Stimulated activated CD4-positive, alpha-beta T cell treated with anti-CD3 and anti-CD28 coated beads, Interleukin-4, amount 100 ng/mL, for 1 hour (primary cell): ENCODE results near the gene TSPAN6.

Source experiments
- DNase-seq: peaks from one replicate; pipeline ENCODE4 v3.0.0-alpha.2; 2020

Gene TSPAN6

GRCh38 chrX:100647095-100647494 lies 10.5 kb upstream of the TSPAN6 start:
- DNase-seq: no peak

GRCh38 chrX:100645106-100645505 lies 8.5 kb upstream of the TSPAN6 start:
- no peak for DNase-seq

- DNase-seq: no peak
These were observed 7.6 kb upstream of the TSPAN6 start, which contains the start of gene SRPX2 for GRCh38 chrX:100643956-100644860. Gene SRPX2 (plus strand): TSS chrX:100644199. CDS start chrX:100646323, 2,124 bp downstream.

GRCh38 chrX:100643212-100643611 lies 6.6 kb upstream of the TSPAN6 start:
- no peak for DNase-seq

- DNase-seq: no peak
These were observed 5.7 kb upstream of the TSPAN6 start for GRCh38 chrX:100642290-100642689.

GRCh38 chrX:100635989-100636320 lies 651 bp downstream of the TSPAN6 start:
- no peak for DNase-seq

- DNase-seq: no peak
These were observed 1.6 kb downstream of the TSPAN6 start for GRCh38 chrX:100635040-100635439.

- no peak for DNase-seq
These were observed 10.6 kb downstream of the TSPAN6 start for GRCh38 chrX:100625985-100626491.

GRCh38 chrX:100623001-100623400 lies 13.6 kb downstream of the TSPAN6 start:
- no peak for DNase-seq

GRCh38 chrX:100615005-100615404 lies 21.6 kb downstream of the TSPAN6 start:
- DNase-seq: no peak

GRCh38 chrX:100611951-100612350 lies 24.7 kb downstream of the TSPAN6 start:
- DNase-seq: no peak

- DNase-seq: no peak
These were observed 27.0 kb downstream of the TSPAN6 start for GRCh38 chrX:100609591-100609990.

- DNase-seq: no peak
These were observed 29.9 kb downstream of the TSPAN6 start for GRCh38 chrX:100606753-100607152.

GRCh38 chrX:100600758-100601157 lies 35.8 kb downstream of the TSPAN6 start:
- DNase-seq: no peak

GRCh38 chrX:100600340-100600739 lies 36.3 kb downstream of the TSPAN6 start:
- DNase-seq: no peak

- DNase-seq: no peak
These were observed 37.1 kb downstream of the TSPAN6 start for GRCh38 chrX:100599456-100599855.

GRCh38 chrX:100596601-100597000 lies 40.0 kb downstream of the TSPAN6 start:
- DNase-seq: no peak

- no peak for DNase-seq
These were observed 43.0 kb downstream of the TSPAN6 start for GRCh38 chrX:100593581-100593980.

GRCh38 chrX:100593126-100593525 lies 43.5 kb downstream of the TSPAN6 start:
- DNase-seq: no peak

GRCh38 chrX:100591256-100592051 lies 45.2 kb downstream of the TSPAN6 start:
- no peak for DNase-seq

GRCh38 chrX:100587861-100588260 lies 48.7 kb downstream of the TSPAN6 start:
- DNase-seq: no peak

GRCh38 chrX:100586747-100587146 lies 49.9 kb downstream of the TSPAN6 start:
- DNase-seq: no peak

- DNase-seq: no peak
These were observed 52.0 kb downstream of the TSPAN6 start, which contains the start of gene TNMD for GRCh38 chrX:100584611-100585010. Gene TNMD (plus strand): TSS chrX:100584936. CDS start chrX:100585019, 83 bp downstream.
